Epithelial cell of esophagus (primary cell): ENCODE data around the gene ZBTB20.

Experiments
- DNase-seq: peaks from one replicate; pipeline ENCODE4 v3.0.0; 2010; ENCODE audit warnings: low read depth
- H3K4me3 ChIP-seq: 2 replicates; pipeline ENCODE4 v1.5.1; 2011; ENCODE audit warnings: mild to moderate bottlenecking, low read length, control low read depth
- TF ChIP-seq, protein P1 (sequence below): IDR thresholded peaks from 2 replicates; pipeline ENCODE4 v1.5.1; 2011; ENCODE audit warnings: low read depth, mild to moderate bottlenecking, low read length, control low read depth, inconsistent platforms; ENCODE audit not compliant: insufficient read depth; ENCODE audit errors: missing control alignments

ZBTB20 gene

DNA sequence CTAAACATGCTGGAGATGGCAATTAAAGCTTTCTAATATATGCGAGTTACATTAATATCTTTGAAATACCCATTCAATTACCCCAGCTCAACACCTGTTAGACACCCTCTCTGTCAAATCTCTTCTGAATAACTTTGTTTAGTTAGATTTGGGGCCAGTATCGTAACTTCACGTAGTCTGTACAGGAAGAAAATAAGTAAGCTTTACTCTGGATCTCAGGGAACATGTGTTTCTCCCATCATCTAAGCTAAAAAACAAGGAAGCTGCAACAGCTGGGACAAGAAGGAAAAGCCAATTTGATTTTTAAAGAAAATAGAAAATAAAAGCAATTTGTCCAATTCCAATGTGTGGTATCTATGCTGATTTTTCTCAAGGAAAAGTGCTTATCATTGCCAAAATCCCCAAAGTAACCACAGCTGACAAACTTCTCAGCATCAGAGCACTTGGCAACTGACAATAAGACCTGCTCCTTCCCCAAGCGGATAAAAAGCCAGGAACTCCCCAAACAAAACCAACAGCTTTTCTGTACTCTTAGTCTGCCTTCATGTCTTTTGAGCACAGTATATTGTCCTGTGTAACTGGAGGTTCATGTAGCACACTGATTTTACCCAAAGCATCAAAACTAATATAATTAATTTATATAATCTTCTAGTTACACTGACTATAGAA, 279.1 kb downstream of the ZBTB20 start:
- DNase-seq, result no peak

DNA sequence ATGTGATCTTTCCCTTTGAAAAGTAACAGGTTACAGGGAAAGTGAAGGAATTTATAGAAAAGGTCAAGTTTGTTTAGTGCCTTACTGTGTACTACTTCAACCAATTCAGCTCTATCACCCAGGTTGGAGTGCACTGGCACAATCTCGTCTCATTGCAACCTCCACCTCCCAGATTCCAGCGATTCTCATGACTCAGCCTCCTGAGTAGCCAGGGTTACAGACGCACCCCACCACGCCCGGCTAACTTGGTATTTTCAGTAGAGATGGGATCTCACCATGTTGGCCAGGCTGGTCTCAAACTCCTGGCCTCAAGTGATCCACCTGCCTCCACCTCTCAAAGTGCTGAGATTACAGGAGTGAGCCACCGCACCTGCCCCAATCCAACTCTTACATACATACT, 279.7 kb downstream of the ZBTB20 start:
- TF ChIP-seq, protein P1, sequence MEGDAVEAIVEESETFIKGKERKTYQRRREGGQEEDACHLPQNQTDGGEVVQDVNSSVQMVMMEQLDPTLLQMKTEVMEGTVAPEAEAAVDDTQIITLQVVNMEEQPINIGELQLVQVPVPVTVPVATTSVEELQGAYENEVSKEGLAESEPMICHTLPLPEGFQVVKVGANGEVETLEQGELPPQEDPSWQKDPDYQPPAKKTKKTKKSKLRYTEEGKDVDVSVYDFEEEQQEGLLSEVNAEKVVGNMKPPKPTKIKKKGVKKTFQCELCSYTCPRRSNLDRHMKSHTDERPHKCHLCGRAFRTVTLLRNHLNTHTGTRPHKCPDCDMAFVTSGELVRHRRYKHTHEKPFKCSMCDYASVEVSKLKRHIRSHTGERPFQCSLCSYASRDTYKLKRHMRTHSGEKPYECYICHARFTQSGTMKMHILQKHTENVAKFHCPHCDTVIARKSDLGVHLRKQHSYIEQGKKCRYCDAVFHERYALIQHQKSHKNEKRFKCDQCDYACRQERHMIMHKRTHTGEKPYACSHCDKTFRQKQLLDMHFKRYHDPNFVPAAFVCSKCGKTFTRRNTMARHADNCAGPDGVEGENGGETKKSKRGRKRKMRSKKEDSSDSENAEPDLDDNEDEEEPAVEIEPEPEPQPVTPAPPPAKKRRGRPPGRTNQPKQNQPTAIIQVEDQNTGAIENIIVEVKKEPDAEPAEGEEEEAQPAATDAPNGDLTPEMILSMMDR, result no peak
- DNase-seq, result peak; percentile 11
- no peak overlapping the region for H3K4me3 ChIP-seq

More for the DNA sequence above, 279.1 kb downstream of the ZBTB20 start:
- no peak overlapping the region for H3K4me3 ChIP-seq
- TF ChIP-seq, protein P1, result no peak

DNA sequence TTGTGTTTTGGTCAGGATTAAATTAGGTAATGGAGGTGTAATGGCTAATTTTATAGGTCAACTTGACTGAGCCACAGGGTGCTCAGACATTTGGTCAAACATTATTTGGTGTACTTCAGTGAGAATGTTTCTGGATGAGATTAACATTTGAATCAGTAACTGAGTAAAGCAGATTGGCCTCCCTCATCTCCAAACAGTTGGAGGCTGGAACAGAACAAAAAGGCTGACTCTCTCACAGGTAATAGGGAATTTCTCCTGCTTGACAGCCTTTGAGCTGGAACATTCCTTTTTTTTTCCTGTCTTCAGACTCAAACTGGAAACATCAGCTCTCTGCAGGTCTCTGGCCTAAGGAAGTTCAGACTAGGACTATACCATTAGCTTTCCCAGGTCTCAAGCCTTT, 280.7 kb downstream of the ZBTB20 start:
- DNase-seq, result no peak
- TF ChIP-seq, protein P1, result no peak
- H3K4me3 ChIP-seq, result no peak overlapping the region

DNA sequence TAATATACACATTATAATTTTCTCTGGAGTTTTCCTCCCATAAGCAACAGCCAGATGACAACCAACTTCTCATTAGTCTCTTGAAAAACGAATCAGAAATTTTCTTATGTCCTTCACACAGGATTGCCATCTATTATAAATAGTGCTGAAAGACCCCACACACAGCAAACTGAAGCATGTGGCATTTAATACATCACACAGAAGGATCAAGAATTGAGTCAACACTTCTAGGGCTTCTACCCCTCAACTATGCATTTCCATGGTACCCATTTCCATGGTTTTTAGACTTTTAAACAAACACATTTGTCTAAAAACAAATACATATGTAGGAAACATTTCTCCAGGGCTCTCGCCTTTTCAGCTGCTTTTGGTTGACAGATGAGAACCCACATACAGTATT, 282.1 kb downstream of the ZBTB20 start:
- no peak overlapping the region for H3K4me3 ChIP-seq
- TF ChIP-seq, protein P1, result no peak
- no peak for DNase-seq

DNA sequence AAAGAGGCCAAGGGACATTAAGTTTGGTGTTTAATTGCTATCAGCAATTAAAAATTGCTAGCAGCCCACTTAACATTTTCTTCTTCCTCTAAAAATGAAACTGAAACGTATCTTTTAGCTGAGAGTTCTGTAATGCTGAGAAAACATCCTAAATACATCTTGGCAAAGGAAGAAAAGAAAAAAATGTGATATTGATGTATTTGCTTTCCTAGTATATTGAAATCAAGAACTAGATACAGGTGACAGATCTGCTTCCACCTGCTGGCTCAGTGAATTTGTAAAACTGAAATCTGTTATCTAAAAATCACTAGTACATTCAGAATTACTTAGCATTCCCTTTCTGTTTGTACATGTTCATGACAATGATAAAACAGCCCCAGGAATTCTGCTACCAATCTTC, 283.2 kb downstream of the ZBTB20 start:
- TF ChIP-seq, protein P1, result no peak
- H3K4me3 ChIP-seq, result no peak overlapping the region
- DNase-seq, result no peak

DNA sequence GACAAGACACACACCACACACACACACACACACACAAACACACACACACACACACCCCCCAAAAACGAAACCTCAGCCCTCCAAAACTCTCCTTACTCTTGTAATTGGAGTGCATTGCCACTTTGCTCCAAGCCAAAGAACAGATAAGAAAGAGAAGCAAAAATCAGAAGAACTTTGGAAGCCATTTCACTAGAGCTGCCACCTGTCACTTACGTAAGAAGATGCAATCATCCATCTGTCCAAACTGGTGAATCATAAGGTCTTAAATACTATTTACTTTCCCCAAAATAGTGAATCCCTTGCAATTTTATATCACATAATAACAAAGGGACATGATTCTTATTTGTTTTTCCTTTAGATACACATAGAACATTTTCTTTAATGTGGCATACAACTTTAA, 285.4 kb downstream of the ZBTB20 start:
- TF ChIP-seq, protein P1, result no peak
- no peak overlapping the region for H3K4me3 ChIP-seq
- no peak for DNase-seq

DNA sequence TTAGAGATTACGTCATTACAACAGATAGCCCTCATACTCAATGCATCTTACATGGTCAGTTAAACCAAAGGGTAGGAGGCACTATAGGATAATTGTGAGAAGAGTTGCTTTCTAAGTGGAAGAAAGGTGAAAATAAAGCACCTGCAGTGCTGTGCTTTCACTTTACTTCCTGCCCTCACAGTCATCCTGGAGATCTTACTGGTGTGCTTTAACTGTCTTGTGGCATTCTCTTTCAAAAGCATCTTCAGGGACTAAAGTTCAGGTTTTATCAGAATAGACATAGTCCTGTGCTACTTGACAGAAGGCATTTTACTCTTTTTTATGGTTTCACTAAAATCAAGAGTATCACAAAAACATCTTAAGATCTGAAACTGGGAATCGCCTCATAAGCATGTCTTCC, 286.6 kb downstream of the ZBTB20 start:
- TF ChIP-seq, protein P1, result no peak
- no peak overlapping the region for H3K4me3 ChIP-seq
- no peak for DNase-seq
